ENCODE data around the gene SPAAR.
A peak's percentile ranks its signal among the peaks of the same experiment; 100 is the strongest.
"Not testable (repeated sequence)": the region's sequence is repeated elsewhere in the genome, so short reads cannot be mapped to it uniquely, and the experiment has no call there.

The SPAAR gene

GRCh38 chr9:35928591-35929452 is 19.5 kb downstream of the SPAAR start:
- no peak for ATAC-seq
- no peak overlapping the region for H3K4me3 Mint-ChIP-seq

GRCh38 chr9:35929453-35929718 is 20.1 kb downstream of the SPAAR start:
- no peak overlapping the region for H3K27ac Mint-ChIP-seq
- H3K9me3 Mint-ChIP-seq = no peaks in the 10 kb centered on the region
- no peak for DNase-seq
- no peak for ATAC-seq
- no peaks in the 10 kb centered on the region for H3K27me3 Mint-ChIP-seq
- peaks cover 21% of the 10 kb centered on the region for H3K4me1 Mint-ChIP-seq
- H3K4me3 Mint-ChIP-seq = no peak overlapping the region

More at GRCh38 chr9:35928591-35929452, 19.5 kb downstream of the SPAAR start:
- no peaks in the 10 kb centered on the region for H3K9me3 Mint-ChIP-seq
- no peaks in the 10 kb centered on the region for H3K27me3 Mint-ChIP-seq
- H3K4me1 Mint-ChIP-seq = peaks cover 24% of the 10 kb centered on the region
- no peak overlapping the region for H3K27ac Mint-ChIP-seq
- DNase-seq = no peak

- Mint-ChIP-seq H3K27ac (no peak overlapping the region), H3K4me3 (no peak overlapping the region), H3K27me3 (no peaks in the 10 kb centered on the region), H3K4me1 (peaks cover 16% of the 10 kb centered on the region), H3K9me3 (no peaks in the 10 kb centered on the region)
- no peak for ATAC-seq
- DNase-seq = no peak
Observed at GRCh38 chr9:35930521-35930920, 21.2 kb downstream of the SPAAR start.

GRCh38 chr9:35930989-35931388 is 21.7 kb downstream of the SPAAR start:
- no peaks in the 10 kb centered on the region for H3K9me3 Mint-ChIP-seq
- no peak overlapping the region for H3K4me3 Mint-ChIP-seq
- no peak overlapping the region for H3K27ac Mint-ChIP-seq
- DNase-seq = no peak
- no peaks in the 10 kb centered on the region for H3K27me3 Mint-ChIP-seq
- peaks cover 16% of the 10 kb centered on the region for H3K4me1 Mint-ChIP-seq
- ATAC-seq = no peak

GRCh38 chr9:35932735-35933134 is 23.4 kb downstream of the SPAAR start:
- H3K27ac Mint-ChIP-seq = no peak overlapping the region
- H3K4me3 Mint-ChIP-seq = no peak overlapping the region
- H3K9me3 Mint-ChIP-seq = peaks cover 7 to 9% of the 10 kb centered on the region in 2 donors
- ATAC-seq = peak; percentile 95
- no peaks in the 10 kb centered on the region for H3K27me3 Mint-ChIP-seq
- no peak for DNase-seq
- peaks cover 16% of the 10 kb centered on the region for H3K4me1 Mint-ChIP-seq

- ATAC-seq = no peak
Observed at GRCh38 chr9:35933550-35934067, 24.3 kb downstream of the SPAAR start.

GRCh38 chr9:35934069-35934468 is 24.8 kb downstream of the SPAAR start:
- H3K9me3 Mint-ChIP-seq, H3K27me3 Mint-ChIP-seq, ATAC-seq, H3K27ac Mint-ChIP-seq, DNase-seq, H3K4me3 Mint-ChIP-seq: not testable (repeated sequence)
- peaks cover 26% of the 10 kb centered on the region for H3K4me1 Mint-ChIP-seq

More at GRCh38 chr9:35933550-35934067, 24.3 kb downstream of the SPAAR start:
- H3K27me3 Mint-ChIP-seq = no peaks in the 10 kb centered on the region
- DNase-seq = no peak
- H3K4me1 Mint-ChIP-seq = peaks cover 22% of the 10 kb centered on the region
- H3K4me3 Mint-ChIP-seq = no peak overlapping the region
- no peak overlapping the region for H3K27ac Mint-ChIP-seq
- H3K9me3 Mint-ChIP-seq = peaks cover 7 to 9% of the 10 kb centered on the region in 2 donors

- Mint-ChIP-seq H3K27ac (no peak overlapping the region), H3K4me3 (no peak overlapping the region)
Observed at GRCh38 chr9:35935261-35935660, 26.0 kb downstream of the SPAAR start.

GRCh38 chr9:35935755-35936509 is 26.6 kb downstream of the SPAAR start:
- Mint-ChIP-seq H3K4me3 (no peak overlapping the region), H3K9me3 (peaks cover 7 to 9% of the 10 kb centered on the region in 2 donors), H3K4me1 (peaks cover 45% of the 10 kb centered on the region), H3K27me3 (no peaks in the 10 kb centered on the region), H3K27ac (peak overlapping the region in 1 of 2 donors; percentile 52)
- ATAC-seq = no peak
- no peak for DNase-seq

More at GRCh38 chr9:35935261-35935660, 26.0 kb downstream of the SPAAR start:
- peaks cover 7 to 9% of the 10 kb centered on the region in 2 donors for H3K9me3 Mint-ChIP-seq
- H3K4me1 Mint-ChIP-seq = peaks cover 38% of the 10 kb centered on the region
- ATAC-seq (no peak), DNase-seq (no peak)
- H3K27me3 Mint-ChIP-seq = no peaks in the 10 kb centered on the region

- Mint-ChIP-seq H3K4me3 (no peak overlapping the region), H3K9me3 (peaks cover 7 to 9% of the 10 kb centered on the region in 2 donors), H3K4me1 (peaks cover 53% of the 10 kb centered on the region), H3K27me3 (no peaks in the 10 kb centered on the region), H3K27ac (no peak overlapping the region)
- DNase-seq (no peak), ATAC-seq (no peak)
Observed at GRCh38 chr9:35937227-35937626, 27.9 kb downstream of the SPAAR start.

- ATAC-seq (no peak), DNase-seq (no peak)
- Mint-ChIP-seq H3K9me3 (peaks cover 7 to 9% of the 10 kb centered on the region in 2 donors), H3K27ac (no peak overlapping the region), H3K27me3 (no peaks in the 10 kb centered on the region), H3K4me3 (no peak overlapping the region), H3K4me1 (peaks cover 40% of the 10 kb centered on the region)
Observed at GRCh38 chr9:35938474-35939356, 29.4 kb downstream of the SPAAR start.

- peaks cover 7 to 9% of the 10 kb centered on the region in 2 donors for H3K9me3 Mint-ChIP-seq
- no peak overlapping the region for H3K27ac Mint-ChIP-seq
- peak overlapping the region in 1 of 2 donors; percentile 11 for H3K4me3 Mint-ChIP-seq
- ATAC-seq = no peak
- H3K27me3 Mint-ChIP-seq = no peaks in the 10 kb centered on the region
- no peak for DNase-seq
- peaks cover 40% of the 10 kb centered on the region for H3K4me1 Mint-ChIP-seq
Observed at GRCh38 chr9:35939679-35940250, 30.5 kb downstream of the SPAAR start.

GRCh38 chr9:35940458-35941407 is 31.4 kb downstream of the SPAAR start:
- H3K27ac Mint-ChIP-seq = peak overlapping the region in 1 of 2 donors; percentile 14
- DNase-seq = peak in 1 of 2 donors; percentile 23
- ATAC-seq = peak; percentile 70
- H3K4me1 Mint-ChIP-seq = peaks cover 50% of the 10 kb centered on the region
- no peaks in the 10 kb centered on the region for H3K27me3 Mint-ChIP-seq
- H3K9me3 Mint-ChIP-seq = peaks cover 7 to 9% of the 10 kb centered on the region in 2 donors
- H3K4me3 Mint-ChIP-seq = peak overlapping the region; percentile 47 to 64

- peaks cover 51% of the 10 kb centered on the region for H3K4me1 Mint-ChIP-seq
- peaks cover 2 to 3% of the 10 kb centered on the region in 2 donors for H3K9me3 Mint-ChIP-seq
- no peak overlapping the region for H3K27ac Mint-ChIP-seq
- no peaks in the 10 kb centered on the region for H3K27me3 Mint-ChIP-seq
- H3K4me3 Mint-ChIP-seq = no peak overlapping the region
- DNase-seq = no peak
- ATAC-seq = no peak
Observed at GRCh38 chr9:35942286-35942685, 33.0 kb downstream of the SPAAR start.
